ENCODE results near the gene PPP6C. TPM values are rescaled to one million over a fixed set of nuclear protein-coding genes. Genes with fewer than 3 reads are reported as not detected.
"Not testable (repeated sequence)": the region's sequence is repeated elsewhere in the genome, so short reads cannot be mapped to it uniquely, and the experiment has no call there.

PPP6C gene
- polyA plus RNA-seq, 3 donors, result 53.1 to 64.8 (median 54.4) TPM

GRCh38 chr9:125200216-125201047, 10.8 kb upstream of the PPP6C start, which contains the start of gene RABEPK:
TSS of gene RABEPK (plus strand) at chr9:125200542. CDS start at chr9:125203014, 2,472 bp downstream.
- DNase-seq (ENCODE audit: extremely low read depth in 1 of 11, low read depth in 9 of 11, low spot score in 4 of 11), result peak; percentile 82 to 93 (median 90)

GRCh38 chr9:125195591-125195990, 6.0 kb upstream of the PPP6C start:
- DNase-seq (ENCODE audit: extremely low read depth in 1 of 11, low read depth in 9 of 11, low spot score in 4 of 11), result not testable (repeated sequence)

- not testable (repeated sequence) for DNase-seq (ENCODE audit: extremely low read depth in 1 of 11, low read depth in 9 of 11, low spot score in 4 of 11)
These were observed 4.9 kb upstream of the PPP6C start for GRCh38 chr9:125194466-125194865.

- peak in 2 of 11 donors; percentile 8 to 19 for DNase-seq (ENCODE audit: extremely low read depth in 1 of 11, low read depth in 9 of 11, low spot score in 4 of 11)
These were observed 778 bp upstream of the PPP6C start for GRCh38 chr9:125190361-125190801.

GRCh38 chr9:125189011-125189360, 617 bp downstream of the PPP6C start:
- DNase-seq (ENCODE audit: extremely low read depth in 1 of 11, low read depth in 9 of 11, low spot score in 4 of 11), result peak in 1 of 11 donors; percentile 11

- DNase-seq (ENCODE audit: extremely low read depth in 1 of 11, low read depth in 9 of 11, low spot score in 4 of 11), result no peak
These were observed 6.0 kb downstream of the PPP6C start for GRCh38 chr9:125183561-125183960.

- no peak for DNase-seq (ENCODE audit: extremely low read depth in 1 of 11, low read depth in 9 of 11, low spot score in 4 of 11)
These were observed 6.5 kb downstream of the PPP6C start for GRCh38 chr9:125183054-125183453.

GRCh38 chr9:125181756-125182155, 7.8 kb downstream of the PPP6C start:
- DNase-seq (ENCODE audit: extremely low read depth in 1 of 11, low read depth in 9 of 11, low spot score in 4 of 11), result not testable (repeated sequence)

- no peak for DNase-seq (ENCODE audit: extremely low read depth in 1 of 11, low read depth in 9 of 11, low spot score in 4 of 11)
These were observed 8.7 kb downstream of the PPP6C start for GRCh38 chr9:125180876-125181275.

GRCh38 chr9:125179776-125180175, 9.8 kb downstream of the PPP6C start:
- DNase-seq (ENCODE audit: extremely low read depth in 1 of 11, low read depth in 9 of 11, low spot score in 4 of 11), result not testable (repeated sequence)

- DNase-seq (ENCODE audit: extremely low read depth in 1 of 11, low read depth in 9 of 11, low spot score in 4 of 11), result no peak
These were observed 11.7 kb downstream of the PPP6C start for GRCh38 chr9:125177888-125178287.

GRCh38 chr9:125176636-125177035, 13.0 kb downstream of the PPP6C start:
- peak in 1 of 11 donors; percentile 5 for DNase-seq (ENCODE audit: extremely low read depth in 1 of 11, low read depth in 9 of 11, low spot score in 4 of 11)

GRCh38 chr9:125172031-125172755, 17.4 kb downstream of the PPP6C start:
- DNase-seq (ENCODE audit: extremely low read depth in 1 of 11, low read depth in 9 of 11, low spot score in 4 of 11), result no peak

- no peak for DNase-seq (ENCODE audit: extremely low read depth in 1 of 11, low read depth in 9 of 11, low spot score in 4 of 11)
These were observed 19.7 kb downstream of the PPP6C start for GRCh38 chr9:125169895-125170294.

GRCh38 chr9:125166762-125167161, 22.8 kb downstream of the PPP6C start:
- no peak for DNase-seq (ENCODE audit: extremely low read depth in 1 of 11, low read depth in 9 of 11, low spot score in 4 of 11)

GRCh38 chr9:125162891-125163290, 26.7 kb downstream of the PPP6C start:
- DNase-seq (ENCODE audit: extremely low read depth in 1 of 11, low read depth in 9 of 11, low spot score in 4 of 11), result not testable (repeated sequence)

GRCh38 chr9:125161284-125161918, 28.2 kb downstream of the PPP6C start:
- no peak for DNase-seq (ENCODE audit: extremely low read depth in 1 of 11, low read depth in 9 of 11, low spot score in 4 of 11)

GRCh38 chr9:125160750-125161149, 28.9 kb downstream of the PPP6C start:
- no peak for DNase-seq (ENCODE audit: extremely low read depth in 1 of 11, low read depth in 9 of 11, low spot score in 4 of 11)

- no peak for DNase-seq (ENCODE audit: extremely low read depth in 1 of 11, low read depth in 9 of 11, low spot score in 4 of 11)
These were observed 33.1 kb downstream of the PPP6C start for GRCh38 chr9:125156551-125156950.
